ENCODE measurements around the gene NOD1.

- no peak for TF ChIP-seq CTCF (IDR thresholded peaks at IDR 0.05)
- TF ChIP-seq POLR2A (IDR thresholded peaks at IDR 0.05): no peak
- no peak for TF ChIP-seq POLR2AphosphoS5 (IDR thresholded peaks at IDR 0.05)
Measured at GRCh38 chr7:30436046-30436445, 42.5 kb downstream of the NOD1 start.

Data from prostate gland (tissue), 2 donors.